HEK293 (cell line): Measurements from ENCODE around the gene GNAZ.

Experiments
- ZBTB1 ChIP-seq: fragments of 450-650 bp; formaldehyde crosslinking; IDR thresholded peaks from 2 replicates; pipeline ENCODE4 v1.5.1; 2016; ENCODE audit warnings: missing biosample characterization, missing genetic modification characterization
- ZBTB17 ChIP-seq: fragments of 450-650 bp; formaldehyde crosslinking; IDR thresholded peaks from 2 replicates; pipeline ENCODE4 v1.5.1; 2016; ENCODE audit warnings: missing biosample characterization, missing genetic modification characterization
- ZNF311 ChIP-seq: fragments of 450-650 bp; formaldehyde crosslinking; IDR thresholded peaks from 2 replicates; pipeline ENCODE4 v1.5.1; 2017; ENCODE audit warnings: missing biosample characterization, missing genetic modification characterization, borderline replicate concordance
- ZNF629 ChIP-seq: fragments of 450-650 bp; formaldehyde crosslinking; IDR thresholded peaks from 2 replicates; pipeline ENCODE4 v1.5.1; 2017; ENCODE audit warnings: missing biosample characterization, missing genetic modification characterization
- TF ChIP-seq, protein P1 (sequence below): fragments of 450-650 bp; formaldehyde crosslinking; IDR thresholded peaks from 2 replicates; pipeline ENCODE4 v1.5.1; 2016; ENCODE audit warnings: missing biosample characterization, missing genetic modification characterization
- TF ChIP-seq, protein P2 (sequence below): fragments of 450-650 bp; formaldehyde crosslinking; IDR thresholded peaks from 2 replicates; pipeline ENCODE4 v1.5.1; 2016; ENCODE audit warnings: missing biosample characterization, missing genetic modification characterization

DNA sequence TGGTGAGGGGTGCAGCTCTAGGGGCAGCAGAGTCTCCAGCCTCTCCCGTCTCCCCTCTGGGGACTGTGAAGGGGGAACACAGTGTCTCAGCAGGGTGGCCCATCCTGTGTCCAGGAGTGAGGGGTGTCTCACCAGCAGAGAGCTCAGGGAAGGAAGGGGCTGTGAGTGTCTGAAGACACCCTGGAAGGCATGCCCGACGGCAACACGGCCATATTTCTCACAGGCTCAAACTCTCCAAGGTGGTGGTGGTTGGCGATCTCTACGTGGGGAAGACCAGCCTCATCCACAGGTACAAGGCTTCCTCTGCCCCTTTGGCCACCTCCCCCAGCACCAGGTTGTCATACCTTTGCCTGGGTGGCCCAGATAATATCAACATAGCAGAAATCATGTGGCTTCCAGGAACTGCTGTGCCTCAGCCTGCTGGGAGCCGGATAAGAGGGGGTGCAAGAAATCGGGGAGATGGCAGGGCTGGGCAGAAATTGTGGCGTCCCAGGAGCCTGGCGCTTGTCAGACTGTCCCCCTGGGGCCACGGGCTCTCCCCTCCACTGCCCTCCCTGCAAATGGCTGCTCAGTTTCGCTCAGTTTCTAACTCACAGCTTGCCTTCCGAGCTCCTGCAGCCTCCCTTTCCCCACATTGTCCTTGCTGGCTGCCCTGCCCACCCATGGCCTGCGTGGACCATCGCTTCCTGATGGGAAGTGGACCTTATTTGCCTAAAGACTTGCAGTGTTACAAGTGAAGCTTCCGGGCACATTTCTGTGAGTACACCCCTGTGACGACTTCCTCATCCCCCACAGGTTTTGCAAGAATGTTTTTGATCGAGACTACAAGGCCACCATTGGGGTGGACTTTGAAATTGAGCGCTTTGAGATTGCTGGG is 82.2 kb downstream of the GNAZ start:
- TF ChIP-seq, protein P1, sequence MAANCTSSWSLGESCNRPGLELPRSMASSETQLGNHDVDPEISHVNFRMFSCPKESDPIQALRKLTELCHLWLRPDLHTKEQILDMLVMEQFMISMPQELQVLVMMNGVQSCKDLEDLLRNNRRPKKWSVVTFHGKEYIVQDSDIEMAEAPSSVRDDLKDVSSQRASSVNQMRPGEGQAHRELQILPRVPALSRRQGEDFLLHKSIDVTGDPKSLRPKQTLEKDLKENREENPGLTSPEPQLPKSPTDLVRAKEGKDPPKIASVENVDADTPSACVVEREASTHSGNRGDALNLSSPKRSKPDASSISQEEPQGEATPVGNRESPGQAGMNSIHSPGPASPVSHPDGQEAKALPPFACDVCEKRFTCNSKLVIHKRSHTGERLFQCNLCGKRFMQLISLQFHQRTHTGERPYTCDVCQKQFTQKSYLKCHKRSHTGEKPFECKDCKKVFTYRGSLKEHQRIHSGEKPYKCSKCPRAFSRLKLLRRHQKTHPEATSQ (tag by site-specific recombination), result no peak
- TF ChIP-seq, protein P2, sequence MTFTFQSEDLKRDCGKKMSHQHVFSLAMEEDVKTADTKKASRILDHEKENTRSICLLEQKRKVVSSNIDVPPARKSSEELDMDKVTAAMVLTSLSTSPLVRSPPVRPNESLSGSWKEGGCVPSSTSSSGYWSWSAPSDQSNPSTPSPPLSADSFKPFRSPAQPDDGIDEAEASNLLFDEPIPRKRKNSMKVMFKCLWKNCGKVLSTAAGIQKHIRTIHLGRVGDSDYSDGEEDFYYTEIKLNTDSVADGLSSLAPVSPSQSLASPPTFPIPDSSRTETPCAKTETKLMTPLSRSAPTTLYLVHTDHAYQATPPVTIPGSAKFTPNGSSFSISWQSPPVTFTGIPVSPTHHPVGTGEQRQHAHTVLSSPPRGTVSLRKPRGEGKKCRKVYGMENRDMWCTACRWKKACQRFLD (tag by site-specific recombination), result no peak
- TF ChIP-seq ZNF311 (tag by site-specific recombination) (no peak), ZBTB1 (tag by site-specific recombination) (no peak), ZNF629 (tag by site-specific recombination) (no peak), ZBTB17 (tag by site-specific recombination) (no peak)
